PC-9 (cell line): ENCODE measurements around the gene ZNF718. TPM values are rescaled to one million over a fixed set of nuclear protein-coding genes. Genes with fewer than 3 reads are reported as not detected.

Experiments used
- BruUV-seq: library from RNA; stranded (reverse); fragments of 400-500 nt; replicated peaks from 2 replicates; lab custom pipeline; 2021; lab: Mats Ljungman, UMichigan
- CTCF ChIA-PET: fragments of 300-600 bp; sonication (Branson Sonifier 250); formaldehyde crosslinking; loops from one replicate; lab custom pipeline; 2022; ENCODE audit warnings: antibody characterized with exemption; lab: Charles Lee
- POLR2A ChIA-PET: fragments of 300-600 bp; sonication (Branson Sonifier 250); formaldehyde crosslinking; loops from one replicate; lab custom pipeline; 2022; ENCODE audit warnings: antibody characterized with exemption; ENCODE audit not compliant: unreplicated experiment; lab: Charles Lee
- DNase-seq, 2 experiments: peaks; one replicate each; pipeline versions ENCODE4 v3.0.0 to v3.0.0-alpha.2; 2015 to 2022; ENCODE audit warnings: mixed read lengths in 1 of 2
- H2AFZ ChIP-seq: fragments of 200-600 bp; sonication (generic); 2 replicates; pipeline ENCODE4 v1.8.1; 2017; ENCODE audit warnings: antibody characterized with exemption
- H3F3A ChIP-seq: fragments of 200-600 bp; sonication (generic); 2 replicates; pipeline ENCODE4 v1.8.1; 2017; ENCODE audit warnings: antibody characterized with exemption, mild to moderate bottlenecking, low read depth; ENCODE audit not compliant: insufficient read depth
- H3K27ac ChIP-seq: fragments of 200-600 bp; sonication (generic); 2 replicates; pipeline ENCODE4 v1.6.1; 2016; ENCODE audit warnings: mixed run types
- H3K27me3 ChIP-seq: fragments of 200-600 bp; sonication (generic); 2 replicates; pipeline ENCODE4 v1.6.1; 2016; ENCODE audit warnings: low read depth, mixed run types; ENCODE audit not compliant: insufficient read depth
- H3K36me3 ChIP-seq: fragments of 200-600 bp; sonication (generic); 2 replicates; pipeline ENCODE4 v1.6.1; 2016; ENCODE audit warnings: low read depth, mixed run types
- H3K4me1 ChIP-seq: fragments of 200-600 bp; sonication (generic); replicated peaks from 2 replicates; pipeline ENCODE4 v1.6.1; 2016; ENCODE audit warnings: mixed run types; ENCODE audit not compliant: insufficient read depth
- H3K4me2 ChIP-seq: fragments of 200-600 bp; sonication (generic); 2 replicates; pipeline ENCODE4 v1.6.1; 2017; ENCODE audit warnings: mixed run types
- H3K4me3 ChIP-seq: fragments of 200-600 bp; sonication (generic); 2 replicates; pipeline ENCODE4 v1.6.1; 2016; ENCODE audit warnings: mixed run types
- H3K79me2 ChIP-seq: fragments of 200-600 bp; sonication (generic); 2 replicates; pipeline ENCODE4 v1.6.1; 2017; ENCODE audit warnings: low read depth, mixed run types
- H3K9me2 ChIP-seq: fragments of 200-600 bp; sonication (generic); 2 replicates; pipeline ENCODE4 v1.8.1; 2017; ENCODE audit warnings: mild to moderate bottlenecking; ENCODE audit not compliant: insufficient read depth
- H3K9me3 ChIP-seq: fragments of 200-600 bp; sonication (generic); 2 replicates; pipeline ENCODE4 v1.8.1; 2016; ENCODE audit warnings: low read depth; ENCODE audit not compliant: insufficient read depth
- H4K20me1 ChIP-seq: fragments of 200-600 bp; sonication (generic); 2 replicates; pipeline ENCODE4 v1.8.1; 2017; ENCODE audit not compliant: insufficient read depth
- EZH2 ChIP-seq: fragments of 200-600 bp; sonication (generic); IDR thresholded peaks from 2 replicates; pipeline ENCODE4 v1.8.0; 2017; ENCODE audit warnings: antibody characterized with exemption, low read depth
- intact Hi-C: fragments of 100-400 bp; cut with micrococcal nuclease; formaldehyde crosslinking; loops from one replicate; pipeline ENCODE4 v1.10.0; 2022; ENCODE audit not compliant: unreplicated experiment
- total RNA-seq: library from RNA; stranded (reverse); gene quantifications from 2 replicates; pipeline ENCODE4 v1.2.3, GENCODE V29; 2021
- TF ChIP-seq, protein P1 (sequence below): fragments of 200-600 bp; sonication (generic); conservative IDR thresholded peaks from 2 replicates; pipeline ENCODE4 v1.6.1; 2017; ENCODE audit warnings: mixed run types, antibody characterized with exemption, mild to moderate bottlenecking, moderate library complexity

Gene ZNF718
- total RNA-seq, 1 experiment from 2014 or later, result 3.5 TPM

GRCh38 chr4:98386-98785 lies 25.9 kb upstream of the ZNF718 start:
- H3K9me3 ChIP-seq, result no peaks in the 10 kb centered on the region
- BruUV-seq, result no TSS peak

DNA sequence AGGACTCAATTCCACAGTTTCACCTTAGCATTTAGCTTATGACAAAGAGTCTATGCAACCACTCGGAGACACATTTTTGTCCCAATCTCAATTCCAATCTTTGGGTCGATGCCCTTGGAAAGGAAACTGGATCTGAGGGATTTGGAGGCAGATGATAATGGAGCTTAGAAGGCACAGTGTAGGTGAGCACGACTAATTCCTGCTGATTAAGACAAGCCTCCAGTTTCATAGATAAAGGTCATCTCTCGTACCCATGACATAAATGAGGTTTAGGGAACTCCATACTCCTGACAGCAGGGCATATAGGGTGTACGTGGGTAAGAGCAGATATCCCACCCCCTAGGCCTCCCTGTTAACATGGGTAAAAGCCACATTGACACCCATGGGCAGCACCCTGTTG lies 24.4 kb upstream of the ZNF718 start:
- intact Hi-C loops, result no loop called here
- Histone ChIP-seq H3K9me3 (no peaks in the 10 kb centered on the region), H3K79me2 (no peaks in the 10 kb centered on the region), H3K27me3 (no peaks in the 10 kb centered on the region), H3K9me2 (no peaks in the 10 kb centered on the region), H2AFZ (no peak overlapping the region), H3F3A (no peaks in the 10 kb centered on the region), H3K4me3 (no peak overlapping the region), H3K27ac (no peak overlapping the region), H3K4me1 (no peaks in the 10 kb centered on the region), H4K20me1 (no peaks in the 10 kb centered on the region), H3K36me3 (no peaks in the 10 kb centered on the region), H3K4me2 (no peak overlapping the region)
- ChIA-PET POLR2A (no interaction called here), CTCF (no interaction called here)
- DNase-seq, result no peak
- BruUV-seq, result no TSS peak
- no peak for TF ChIP-seq EZH2
- TF ChIP-seq, protein P1, sequence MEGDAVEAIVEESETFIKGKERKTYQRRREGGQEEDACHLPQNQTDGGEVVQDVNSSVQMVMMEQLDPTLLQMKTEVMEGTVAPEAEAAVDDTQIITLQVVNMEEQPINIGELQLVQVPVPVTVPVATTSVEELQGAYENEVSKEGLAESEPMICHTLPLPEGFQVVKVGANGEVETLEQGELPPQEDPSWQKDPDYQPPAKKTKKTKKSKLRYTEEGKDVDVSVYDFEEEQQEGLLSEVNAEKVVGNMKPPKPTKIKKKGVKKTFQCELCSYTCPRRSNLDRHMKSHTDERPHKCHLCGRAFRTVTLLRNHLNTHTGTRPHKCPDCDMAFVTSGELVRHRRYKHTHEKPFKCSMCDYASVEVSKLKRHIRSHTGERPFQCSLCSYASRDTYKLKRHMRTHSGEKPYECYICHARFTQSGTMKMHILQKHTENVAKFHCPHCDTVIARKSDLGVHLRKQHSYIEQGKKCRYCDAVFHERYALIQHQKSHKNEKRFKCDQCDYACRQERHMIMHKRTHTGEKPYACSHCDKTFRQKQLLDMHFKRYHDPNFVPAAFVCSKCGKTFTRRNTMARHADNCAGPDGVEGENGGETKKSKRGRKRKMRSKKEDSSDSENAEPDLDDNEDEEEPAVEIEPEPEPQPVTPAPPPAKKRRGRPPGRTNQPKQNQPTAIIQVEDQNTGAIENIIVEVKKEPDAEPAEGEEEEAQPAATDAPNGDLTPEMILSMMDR, result no peak

More at GRCh38 chr4:98386-98785, 25.9 kb upstream of the ZNF718 start:
- ChIA-PET POLR2A (no interaction called here), CTCF (no interaction called here)
- no peak overlapping the region for H3K4me2 ChIP-seq
- H4K20me1 ChIP-seq, result no peaks in the 10 kb centered on the region
- H3K4me1 ChIP-seq, result no peaks in the 10 kb centered on the region
- H3F3A ChIP-seq, result no peaks in the 10 kb centered on the region
- no peaks in the 10 kb centered on the region for H3K36me3 ChIP-seq
- no peaks in the 10 kb centered on the region for H3K27me3 ChIP-seq
- no peaks in the 10 kb centered on the region for H3K79me2 ChIP-seq
- TF ChIP-seq, protein P1, result no peak
- no peak for TF ChIP-seq EZH2
- H3K4me3 ChIP-seq, result no peak overlapping the region
- H2AFZ ChIP-seq, result no peak overlapping the region
- no peaks in the 10 kb centered on the region for H3K9me2 ChIP-seq
- intact Hi-C loops, result no loop called here
- no peak overlapping the region for H3K27ac ChIP-seq
- DNase-seq, result no peak

DNA sequence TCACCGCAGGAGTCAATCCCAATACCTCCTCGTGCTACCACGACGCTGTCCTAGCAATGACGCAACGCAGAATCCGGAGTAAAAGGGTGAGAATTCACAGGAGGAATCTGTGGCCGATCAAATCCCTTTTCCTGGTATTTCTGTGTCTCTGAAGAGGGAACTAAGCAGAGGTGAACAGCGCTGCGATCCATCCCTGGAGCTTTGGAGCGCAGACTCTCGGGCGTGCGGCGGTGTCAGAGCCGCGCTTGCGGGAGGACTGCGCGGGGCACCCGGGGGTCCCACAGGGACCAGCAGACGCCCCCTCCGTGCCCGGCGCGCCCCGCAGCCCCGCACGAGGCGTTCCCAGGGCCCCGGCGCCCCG lies 17.2 kb upstream of the ZNF718 start:
- H3K4me2 ChIP-seq, result no peak overlapping the region
- no peaks in the 10 kb centered on the region for H4K20me1 ChIP-seq
- H3K79me2 ChIP-seq, result no peaks in the 10 kb centered on the region
- H3K27me3 ChIP-seq, result no peaks in the 10 kb centered on the region
- CTCF ChIA-PET, result no interaction called here
- POLR2A ChIA-PET, result no interaction called here
- H3K4me3 ChIP-seq, result no peak overlapping the region
- TF ChIP-seq, protein P1, result no peak
- no peak for TF ChIP-seq EZH2
- H3K36me3 ChIP-seq, result no peaks in the 10 kb centered on the region
- no peak overlapping the region for H2AFZ ChIP-seq
- no peak overlapping the region for H3K27ac ChIP-seq
- intact Hi-C loops, result no loop called here
- BruUV-seq, result no TSS peak
- H3K4me1 ChIP-seq, result no peaks in the 10 kb centered on the region
- no peaks in the 10 kb centered on the region for H3K9me3 ChIP-seq
- no peaks in the 10 kb centered on the region for H3K9me2 ChIP-seq
- no peak for DNase-seq
- no peaks in the 10 kb centered on the region for H3F3A ChIP-seq
